ENCODE data around the gene SHPK. TPM values are rescaled to one million over a fixed set of nuclear protein-coding genes. Genes with fewer than 3 reads are reported as not detected.

The SHPK gene
- total RNA-seq, 1 donor from 2014 or later, result 11.4 TPM

GRCh38 chr17:3558603-3559269, 77.3 kb downstream of the SHPK start:
- intact Hi-C loops (cut with micrococcal nuclease), result no loop called here

Other genes with a start within 250 kb of the SHPK start
- gene OR3A2, start 249.9 kb downstream of the SHPK start, total RNA-seq, result 0.86 and 0.98 TPM in 2 replicates
- not detected in 2 replicates for gene OR1E1, start 237.8 kb downstream of the SHPK start, total RNA-seq
- gene OR3A3, start 224.9 kb downstream of the SHPK start, total RNA-seq, result not detected in 2 replicates
- not detected in 2 replicates for gene OR1E2, start 202.4 kb downstream of the SHPK start, total RNA-seq
- 0.20 TPM in 1 of 2 replicates, not detected in the other for gene SPATA22, start 164.4 kb downstream of the SHPK start, total RNA-seq
- gene ASPA, start 160.3 kb downstream of the SHPK start, total RNA-seq, result not detected in 2 replicates
- 0.20 and 0.37 TPM in 2 replicates for gene TRPV3, start 78.4 kb downstream of the SHPK start, total RNA-seq
- 7.7 and 9.0 TPM in 2 replicates for gene TRPV1, start 26.8 kb downstream of the SHPK start, total RNA-seq
- 21.3 and 23.9 TPM in 2 replicates for gene CTNS, start 510 bp upstream of the SHPK start, total RNA-seq
- gene TAX1BP3, start 32.3 kb upstream of the SHPK start, total RNA-seq, result 28.4 TPM in 2 replicates
- 38.1 and 42.5 TPM in 2 replicates for gene EMC6, start 32.6 kb upstream of the SHPK start, total RNA-seq
- gene P2RX5, start 59.9 kb upstream of the SHPK start, total RNA-seq, result 216 and 220 TPM in 2 replicates
- 26.8 and 26.9 TPM in 2 replicates for gene HASPIN, start 87.7 kb upstream of the SHPK start, total RNA-seq
- gene ITGAE, start 164.9 kb upstream of the SHPK start, total RNA-seq, result 45.7 and 45.9 TPM in 2 replicates
- gene NCBP3, start 210.0 kb upstream of the SHPK start, total RNA-seq, result 45.7 and 49.4 TPM in 2 replicates

Data from T-helper 1 cell treated with Interleukin-12 subunit alpha and Interleukin-12 subunit beta and Interleukin-4 antibody, amounts not matched to agents 30 ng/mL and 1 ng/mL, for 36 hours (primary cell).